ENCODE data around the gene PCDHGB7. TPM values are rescaled to one million over a fixed set of nuclear protein-coding genes. Genes with fewer than 3 reads are reported as not detected.
"Not testable (repeated sequence)": the region's sequence is repeated elsewhere in the genome, so short reads cannot be mapped to it uniquely, and the experiment has no call there.

The PCDHGB7 gene
- total RNA-seq, 1 experiment from 2014 or later, result 10.5 TPM

DNA sequence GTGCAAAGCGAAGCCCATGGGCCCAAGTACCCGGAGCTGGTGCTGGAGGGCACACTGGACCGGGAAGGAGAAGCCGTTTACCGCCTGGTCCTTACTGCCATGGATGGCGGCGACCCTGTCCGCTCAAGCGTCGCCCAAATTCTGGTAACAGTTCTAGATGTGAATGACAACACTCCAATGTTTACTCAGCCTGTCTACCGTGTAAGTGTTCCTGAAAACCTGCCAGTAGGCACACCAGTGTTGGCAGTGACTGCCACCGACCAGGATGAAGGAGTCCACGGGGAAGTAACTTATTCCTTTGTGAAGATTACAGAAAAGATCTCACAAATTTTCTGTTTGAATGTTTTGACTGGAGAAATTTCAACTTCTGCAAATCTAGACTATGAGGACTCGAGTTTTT, 42.9 kb upstream of the PCDHGB7 start (continued):
- TF ChIP-seq ZNF317 (CRISPR knock-in tag; IDR thresholded peaks at IDR 0.05; ENCODE audit: borderline replicate concordance, low read depth) (no peak), ZBTB21 (CRISPR knock-in tag; IDR thresholded peaks at IDR 0.05; ENCODE audit: borderline replicate concordance) (no peak), SMAD3 (CRISPR knock-in tag; IDR thresholded peaks at IDR 0.05; ENCODE audit: borderline replicate concordance) (no peak)
- TF ChIP-seq, protein P1, sequence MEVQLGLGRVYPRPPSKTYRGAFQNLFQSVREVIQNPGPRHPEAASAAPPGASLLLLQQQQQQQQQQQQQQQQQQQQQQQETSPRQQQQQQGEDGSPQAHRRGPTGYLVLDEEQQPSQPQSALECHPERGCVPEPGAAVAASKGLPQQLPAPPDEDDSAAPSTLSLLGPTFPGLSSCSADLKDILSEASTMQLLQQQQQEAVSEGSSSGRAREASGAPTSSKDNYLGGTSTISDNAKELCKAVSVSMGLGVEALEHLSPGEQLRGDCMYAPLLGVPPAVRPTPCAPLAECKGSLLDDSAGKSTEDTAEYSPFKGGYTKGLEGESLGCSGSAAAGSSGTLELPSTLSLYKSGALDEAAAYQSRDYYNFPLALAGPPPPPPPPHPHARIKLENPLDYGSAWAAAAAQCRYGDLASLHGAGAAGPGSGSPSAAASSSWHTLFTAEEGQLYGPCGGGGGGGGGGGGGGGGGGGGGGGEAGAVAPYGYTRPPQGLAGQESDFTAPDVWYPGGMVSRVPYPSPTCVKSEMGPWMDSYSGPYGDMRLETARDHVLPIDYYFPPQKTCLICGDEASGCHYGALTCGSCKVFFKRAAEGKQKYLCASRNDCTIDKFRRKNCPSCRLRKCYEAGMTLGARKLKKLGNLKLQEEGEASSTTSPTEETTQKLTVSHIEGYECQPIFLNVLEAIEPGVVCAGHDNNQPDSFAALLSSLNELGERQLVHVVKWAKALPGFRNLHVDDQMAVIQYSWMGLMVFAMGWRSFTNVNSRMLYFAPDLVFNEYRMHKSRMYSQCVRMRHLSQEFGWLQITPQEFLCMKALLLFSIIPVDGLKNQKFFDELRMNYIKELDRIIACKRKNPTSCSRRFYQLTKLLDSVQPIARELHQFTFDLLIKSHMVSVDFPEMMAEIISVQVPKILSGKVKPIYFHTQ (CRISPR knock-in tag; IDR thresholded peaks at IDR 0.05), result no peak

DNA sequence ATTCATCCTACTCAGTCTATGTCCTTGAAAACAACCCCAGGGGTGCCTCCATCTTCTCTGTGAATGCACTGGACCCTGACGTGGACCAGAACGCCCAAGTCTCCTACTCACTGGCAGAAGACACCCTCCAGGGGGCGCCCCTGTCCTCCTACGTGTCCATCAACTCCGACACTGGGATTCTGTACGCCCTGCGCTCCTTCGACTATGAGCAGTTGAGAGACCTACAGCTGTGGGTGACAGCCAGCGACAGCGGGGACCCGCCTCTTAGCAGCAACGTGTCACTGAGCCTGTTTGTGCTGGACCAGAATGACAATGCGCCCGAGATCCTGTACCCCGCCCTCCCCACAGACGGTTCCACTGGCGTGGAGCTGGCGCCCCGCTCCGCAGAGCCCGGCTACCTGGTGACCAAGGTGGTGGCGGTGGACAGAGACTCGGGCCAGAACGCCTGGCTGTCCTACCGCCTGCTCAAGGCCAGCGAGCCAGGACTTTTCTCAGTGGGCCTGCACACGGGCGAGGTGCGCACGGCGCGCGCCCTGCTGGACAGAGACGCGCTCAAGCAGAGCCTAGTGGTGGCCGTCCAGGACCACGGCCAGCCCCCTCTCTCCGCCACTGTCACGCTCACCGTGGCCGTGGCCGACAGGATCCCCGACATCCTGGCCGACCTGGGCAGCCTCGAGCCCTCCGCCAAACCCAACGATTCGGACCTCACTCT, 41.9 kb upstream of the PCDHGB7 start:
- TF ChIP-seq, protein P2, sequence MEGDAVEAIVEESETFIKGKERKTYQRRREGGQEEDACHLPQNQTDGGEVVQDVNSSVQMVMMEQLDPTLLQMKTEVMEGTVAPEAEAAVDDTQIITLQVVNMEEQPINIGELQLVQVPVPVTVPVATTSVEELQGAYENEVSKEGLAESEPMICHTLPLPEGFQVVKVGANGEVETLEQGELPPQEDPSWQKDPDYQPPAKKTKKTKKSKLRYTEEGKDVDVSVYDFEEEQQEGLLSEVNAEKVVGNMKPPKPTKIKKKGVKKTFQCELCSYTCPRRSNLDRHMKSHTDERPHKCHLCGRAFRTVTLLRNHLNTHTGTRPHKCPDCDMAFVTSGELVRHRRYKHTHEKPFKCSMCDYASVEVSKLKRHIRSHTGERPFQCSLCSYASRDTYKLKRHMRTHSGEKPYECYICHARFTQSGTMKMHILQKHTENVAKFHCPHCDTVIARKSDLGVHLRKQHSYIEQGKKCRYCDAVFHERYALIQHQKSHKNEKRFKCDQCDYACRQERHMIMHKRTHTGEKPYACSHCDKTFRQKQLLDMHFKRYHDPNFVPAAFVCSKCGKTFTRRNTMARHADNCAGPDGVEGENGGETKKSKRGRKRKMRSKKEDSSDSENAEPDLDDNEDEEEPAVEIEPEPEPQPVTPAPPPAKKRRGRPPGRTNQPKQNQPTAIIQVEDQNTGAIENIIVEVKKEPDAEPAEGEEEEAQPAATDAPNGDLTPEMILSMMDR (IDR thresholded peaks at IDR 0.05), result 0 out of 2 replicates have a peak, but pooled peaks have one; percentile 21
- DNase-seq (ENCODE audit: low spot score); H3K27ac Mint-ChIP-seq; POLR2A ChIA-PET; H3K27me3 Mint-ChIP-seq (ENCODE audit: low read depth); H3K4me3 Mint-ChIP-seq; H3K4me1 Mint-ChIP-seq: not testable (repeated sequence)
- peak; percentile 41 for ATAC-seq
- CTCF ChIA-PET, result interaction anchor here (0.6 to 2.6 kb wide), 6 partner anchors 12 to 188 kb away, joined by 3 to 19 read pairs (median 6); partner anchors contain the start of genes PCDHGA10 and PCDHGB4
- peaks cover 53% of the 10 kb centered on the region for H3K9me3 Mint-ChIP-seq
- peaks cover 54% of the 10 kb centered on the region for H3K36me3 Mint-ChIP-seq

DNA sequence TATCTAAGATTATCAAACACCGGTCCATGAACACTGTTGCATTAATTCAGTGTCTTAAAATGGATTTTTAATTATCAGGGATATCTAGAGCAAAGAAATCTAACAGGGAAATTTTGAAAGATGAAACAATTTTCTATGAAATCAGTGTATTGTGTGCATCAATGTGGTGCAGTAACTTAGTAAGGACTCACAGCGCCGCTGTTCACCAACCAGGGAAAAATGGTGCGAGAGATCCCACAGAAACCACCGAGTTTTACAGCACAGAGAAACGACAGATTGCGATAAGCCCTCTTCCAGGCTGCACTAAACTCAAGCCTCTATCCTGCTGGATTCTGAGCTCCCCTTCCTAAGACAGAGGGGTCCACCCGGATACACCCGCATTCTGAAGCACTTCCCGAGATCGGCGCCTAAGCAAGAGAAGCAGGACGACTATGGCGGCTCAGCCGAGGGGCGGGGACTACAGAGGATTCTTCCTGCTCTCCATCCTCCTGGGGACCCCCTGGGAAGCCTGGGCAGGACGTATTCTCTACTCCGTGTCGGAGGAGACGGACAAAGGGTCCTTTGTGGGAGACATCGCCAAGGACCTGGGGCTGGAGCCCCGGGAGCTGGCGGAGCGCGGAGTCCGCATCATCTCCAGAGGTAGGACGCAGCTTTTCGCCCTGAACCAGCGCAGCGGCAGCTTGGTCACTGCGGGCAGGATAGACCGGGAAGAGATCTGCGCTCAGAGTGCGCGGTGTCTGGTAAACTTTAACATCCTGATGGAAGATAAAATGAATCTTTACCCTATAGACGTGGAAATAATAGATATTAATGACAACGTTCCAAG, 34.8 kb upstream of the PCDHGB7 start, which contains the start of gene PCDHGA7:
Gene PCDHGA7, plus strand, starts transcription at position 274 of the 826 bp plus-strand sequence. Its CDS starts 158 bp downstream, at position 432.
- peak within 1 kb of the TSS; percentile 84 for H3K4me3 Mint-ChIP-seq
- ChIA-PET CTCF (interaction anchor here (0.6 to 1.9 kb wide), 12 partner anchors 12 to 247 kb away, joined by 3 to 5 read pairs (median 4); partner anchors contain the start of genes PCDHB14, PCDHB15, PCDHB5 and PCDHGA10), POLR2A (no interaction called here)
- DNase-seq (ENCODE audit: low spot score) (no peak), ATAC-seq (no peak)
- H3K36me3 Mint-ChIP-seq, result peaks cover 30% of the 10 kb centered on the region
- H3K27me3 Mint-ChIP-seq (ENCODE audit: low read depth), result peaks cover 18% of the 10 kb centered on the region
- H3K9me3 Mint-ChIP-seq, result peaks cover 42% of the 10 kb centered on the region
- no peaks in the 10 kb centered on the region for H3K4me1 Mint-ChIP-seq
- H3K27ac Mint-ChIP-seq, result peak within 1 kb of the TSS; percentile 74; the same call in 1 of the 2 replicates
- no peak for TF ChIP-seq ZNF121 (CRISPR knock-in tag; IDR thresholded peaks at IDR 0.05)
- TF ChIP-seq CREB1 (CRISPR knock-in tag; IDR thresholded peaks at IDR 0.05), result no peak
- TF ChIP-seq, protein P2 (IDR thresholded peaks at IDR 0.05), result no peak
- TF ChIP-seq, protein P3, sequence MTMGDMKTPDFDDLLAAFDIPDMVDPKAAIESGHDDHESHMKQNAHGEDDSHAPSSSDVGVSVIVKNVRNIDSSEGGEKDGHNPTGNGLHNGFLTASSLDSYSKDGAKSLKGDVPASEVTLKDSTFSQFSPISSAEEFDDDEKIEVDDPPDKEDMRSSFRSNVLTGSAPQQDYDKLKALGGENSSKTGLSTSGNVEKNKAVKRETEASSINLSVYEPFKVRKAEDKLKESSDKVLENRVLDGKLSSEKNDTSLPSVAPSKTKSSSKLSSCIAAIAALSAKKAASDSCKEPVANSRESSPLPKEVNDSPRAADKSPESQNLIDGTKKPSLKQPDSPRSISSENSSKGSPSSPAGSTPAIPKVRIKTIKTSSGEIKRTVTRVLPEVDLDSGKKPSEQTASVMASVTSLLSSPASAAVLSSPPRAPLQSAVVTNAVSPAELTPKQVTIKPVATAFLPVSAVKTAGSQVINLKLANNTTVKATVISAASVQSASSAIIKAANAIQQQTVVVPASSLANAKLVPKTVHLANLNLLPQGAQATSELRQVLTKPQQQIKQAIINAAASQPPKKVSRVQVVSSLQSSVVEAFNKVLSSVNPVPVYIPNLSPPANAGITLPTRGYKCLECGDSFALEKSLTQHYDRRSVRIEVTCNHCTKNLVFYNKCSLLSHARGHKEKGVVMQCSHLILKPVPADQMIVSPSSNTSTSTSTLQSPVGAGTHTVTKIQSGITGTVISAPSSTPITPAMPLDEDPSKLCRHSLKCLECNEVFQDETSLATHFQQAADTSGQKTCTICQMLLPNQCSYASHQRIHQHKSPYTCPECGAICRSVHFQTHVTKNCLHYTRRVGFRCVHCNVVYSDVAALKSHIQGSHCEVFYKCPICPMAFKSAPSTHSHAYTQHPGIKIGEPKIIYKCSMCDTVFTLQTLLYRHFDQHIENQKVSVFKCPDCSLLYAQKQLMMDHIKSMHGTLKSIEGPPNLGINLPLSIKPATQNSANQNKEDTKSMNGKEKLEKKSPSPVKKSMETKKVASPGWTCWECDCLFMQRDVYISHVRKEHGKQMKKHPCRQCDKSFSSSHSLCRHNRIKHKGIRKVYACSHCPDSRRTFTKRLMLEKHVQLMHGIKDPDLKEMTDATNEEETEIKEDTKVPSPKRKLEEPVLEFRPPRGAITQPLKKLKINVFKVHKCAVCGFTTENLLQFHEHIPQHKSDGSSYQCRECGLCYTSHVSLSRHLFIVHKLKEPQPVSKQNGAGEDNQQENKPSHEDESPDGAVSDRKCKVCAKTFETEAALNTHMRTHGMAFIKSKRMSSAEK (CRISPR knock-in tag; IDR thresholded peaks at IDR 0.05; ENCODE audit: borderline replicate concordance), result no peak
- TF ChIP-seq, protein P4, sequence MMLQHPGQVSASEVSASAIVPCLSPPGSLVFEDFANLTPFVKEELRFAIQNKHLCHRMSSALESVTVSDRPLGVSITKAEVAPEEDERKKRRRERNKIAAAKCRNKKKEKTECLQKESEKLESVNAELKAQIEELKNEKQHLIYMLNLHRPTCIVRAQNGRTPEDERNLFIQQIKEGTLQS (CRISPR knock-in tag; conservative IDR thresholded peaks at IDR 0.05), result no peak
- TF ChIP-seq, protein P5, sequence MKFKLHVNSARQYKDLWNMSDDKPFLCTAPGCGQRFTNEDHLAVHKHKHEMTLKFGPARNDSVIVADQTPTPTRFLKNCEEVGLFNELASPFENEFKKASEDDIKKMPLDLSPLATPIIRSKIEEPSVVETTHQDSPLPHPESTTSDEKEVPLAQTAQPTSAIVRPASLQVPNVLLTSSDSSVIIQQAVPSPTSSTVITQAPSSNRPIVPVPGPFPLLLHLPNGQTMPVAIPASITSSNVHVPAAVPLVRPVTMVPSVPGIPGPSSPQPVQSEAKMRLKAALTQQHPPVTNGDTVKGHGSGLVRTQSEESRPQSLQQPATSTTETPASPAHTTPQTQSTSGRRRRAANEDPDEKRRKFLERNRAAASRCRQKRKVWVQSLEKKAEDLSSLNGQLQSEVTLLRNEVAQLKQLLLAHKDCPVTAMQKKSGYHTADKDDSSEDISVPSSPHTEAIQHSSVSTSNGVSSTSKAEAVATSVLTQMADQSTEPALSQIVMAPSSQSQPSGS (CRISPR knock-in tag; IDR thresholded peaks at IDR 0.05; ENCODE audit: borderline replicate concordance, low read depth), result no peak
- TF ChIP-seq, protein P6, sequence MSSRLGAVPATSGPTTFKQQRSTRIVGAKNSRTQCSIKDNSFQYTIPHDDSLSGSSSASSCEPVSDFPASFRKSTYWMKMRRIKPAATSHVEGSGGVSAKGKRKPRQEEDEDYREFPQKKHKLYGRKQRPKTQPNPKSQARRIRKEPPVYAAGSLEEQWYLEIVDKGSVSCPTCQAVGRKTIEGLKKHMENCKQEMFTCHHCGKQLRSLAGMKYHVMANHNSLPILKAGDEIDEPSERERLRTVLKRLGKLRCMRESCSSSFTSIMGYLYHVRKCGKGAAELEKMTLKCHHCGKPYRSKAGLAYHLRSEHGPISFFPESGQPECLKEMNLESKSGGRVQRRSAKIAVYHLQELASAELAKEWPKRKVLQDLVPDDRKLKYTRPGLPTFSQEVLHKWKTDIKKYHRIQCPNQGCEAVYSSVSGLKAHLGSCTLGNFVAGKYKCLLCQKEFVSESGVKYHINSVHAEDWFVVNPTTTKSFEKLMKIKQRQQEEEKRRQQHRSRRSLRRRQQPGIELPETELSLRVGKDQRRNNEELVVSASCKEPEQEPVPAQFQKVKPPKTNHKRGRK (CRISPR knock-in tag; IDR thresholded peaks at IDR 0.05; ENCODE audit: borderline replicate concordance), result no peak

All from WTC11 (cell line).